CD4-positive, alpha-beta T cell (primary cell): Measurements from ENCODE around the gene LIN37. TPM values are rescaled to one million over a fixed set of nuclear protein-coding genes. Genes with fewer than 3 reads are reported as not detected.

Source experiments
- ATAC-seq: fragments of 200-7000 bp; cut with Tn5 transposase; one replicate; pipeline ENCODE4 v1.10.0; 2022; ENCODE audit warnings: mild to moderate bottlenecking; ENCODE audit not compliant: poor library complexity
- CTCF ChIA-PET: fragments of 350-600 bp; sonication (Branson Sonifier 250); formaldehyde crosslinking; loops from one replicate; lab custom pipeline; 2021; ENCODE audit warnings: antibody characterized with exemption, inconsistent platforms; lab: Charles Lee
- POLR2A ChIA-PET: fragments of 350-600 bp; sonication (Branson Sonifier 250); formaldehyde crosslinking; loops from one replicate; lab custom pipeline; 2021; ENCODE audit warnings: antibody characterized with exemption, inconsistent platforms; lab: Charles Lee
- DNase-seq, 14 experiments: peaks; one replicate each; pipeline ENCODE4 v3.0.0-alpha.2; 2013 to 2020; ENCODE audit warnings: mixed read lengths in 2 of 14
- H3K27ac ChIP-seq, 2 donors: one replicate each; pipeline versions ENCODE4 v1.5.1 to v1.7.0; 2013; ENCODE audit warnings: low read length in 2 of 2, low read depth in 1 of 2, mild to moderate bottlenecking in 1 of 2
- H3K27me3 ChIP-seq, 2 experiments: 1 replicate in 1 of 2; 2 replicates in 1 of 2; pipeline versions ENCODE4 v1.6.1 to v1.7.0; 2013; ENCODE audit warnings: low read length in 2 of 2, control low read depth in 1 of 2, mild to moderate bottlenecking in 1 of 2, moderate library complexity in 1 of 2; ENCODE audit not compliant: insufficient read depth in 2 of 2, control insufficient read depth in 1 of 2
- H3K36me3 ChIP-seq: one replicate; pipeline ENCODE4 v1.6.1; 2013; ENCODE audit warnings: low read length, control low read depth; ENCODE audit not compliant: insufficient read depth
- H3K4me1 ChIP-seq: one replicate; pipeline ENCODE4 v1.6.1; 2013; ENCODE audit warnings: low read length, control low read depth; ENCODE audit not compliant: insufficient read depth
- H3K4me3 ChIP-seq: one replicate; pipeline ENCODE4 v1.5.1; 2013; ENCODE audit warnings: mild to moderate bottlenecking, low read length, moderate library complexity
- H3K9me3 ChIP-seq, 2 experiments: 1 replicate in 1 of 2; 2 replicates in 1 of 2; pipeline versions ENCODE4 v1.6.1 to v1.7.0; 2013; ENCODE audit warnings: low read length in 2 of 2, mild to moderate bottlenecking in 2 of 2, control low read depth in 1 of 2, moderate library complexity in 1 of 2; ENCODE audit not compliant: control insufficient read depth in 1 of 2, insufficient read depth in 1 of 2
- H3K27ac Mint-ChIP-seq: one replicate; pipeline ENCODE4 v1.8.0; 2020; ENCODE audit warnings: mixed read lengths
- H3K27me3 Mint-ChIP-seq: one replicate; pipeline ENCODE4 v1.8.0; 2021; ENCODE audit warnings: mixed read lengths
- H3K36me3 Mint-ChIP-seq: one replicate; pipeline ENCODE4 v1.8.0; 2021; ENCODE audit warnings: low read depth, mixed read lengths
- H3K4me1 Mint-ChIP-seq: one replicate; pipeline ENCODE4 v1.8.0; 2021; ENCODE audit warnings: low read depth, mixed read lengths
- H3K4me3 Mint-ChIP-seq: one replicate; pipeline ENCODE4 v1.8.0; 2020; ENCODE audit warnings: mild to moderate bottlenecking, mixed read lengths
- H3K9me3 Mint-ChIP-seq: one replicate; pipeline ENCODE4 v1.8.0; 2020; ENCODE audit warnings: mixed read lengths
- CTCF ChIP-seq: fragments of 200-600 bp; IDR thresholded peaks from one replicate; pipeline ENCODE4 v1.8.0; 2022; ENCODE audit warnings: antibody characterized with exemption, mild to moderate bottlenecking
- intact Hi-C, 2 experiments: fragments of 100-400 bp; cut with DNase I in 1 of 2; cut with micrococcal nuclease in 1 of 2; formaldehyde crosslinking; loops; one replicate each; pipeline versions ENCODE4 v1.15.1 to v1.9.0; 2023 to 2025; cut with DNase I, micrococcal nuclease
- total RNA-seq, 174 experiments: library from RNA in 2 of 174; stranded (reverse) in 2 of 174; gene quantifications; one replicate each; pipeline ENCODE4 v1.2.3 and lab custom pipeline; 2021 to 2026

The LIN37 gene
- total RNA-seq, 2 experiments from 2014 or later, result 4.8 to 6.0 TPM

DNA sequence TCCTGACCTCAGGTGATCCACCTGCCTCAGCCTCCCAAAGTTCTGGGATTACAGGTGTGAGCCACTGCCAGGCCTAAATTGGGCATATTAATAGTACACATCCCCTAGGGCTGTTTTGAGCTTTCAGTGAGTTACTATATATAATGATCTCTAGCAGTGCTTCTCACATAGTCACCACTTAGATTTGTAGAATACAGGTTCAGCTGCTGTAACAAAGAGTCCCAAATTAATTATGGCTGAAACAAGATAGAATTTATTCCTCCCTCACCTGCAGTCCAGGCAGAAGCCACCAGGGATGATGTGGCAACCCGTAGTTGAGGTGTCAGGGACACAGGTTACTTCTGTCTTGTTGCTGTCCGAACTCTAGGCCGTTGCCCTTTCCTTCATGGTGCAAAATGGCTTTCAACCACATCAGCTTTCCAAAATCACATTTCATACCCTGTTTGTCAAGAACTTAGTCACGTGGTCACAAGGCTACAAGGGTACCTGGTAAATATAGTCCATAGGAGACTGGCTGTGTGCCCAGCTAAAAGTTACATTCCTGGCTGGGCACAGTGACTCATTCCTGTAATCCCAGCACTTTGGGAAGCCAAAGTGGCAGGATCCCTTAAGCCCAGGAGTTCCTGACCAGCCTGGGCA lies 12.5 kb downstream of the LIN37 start:
- intact Hi-C loops, result no loop called here
- H3K27ac Mint-ChIP-seq, result no peak overlapping the region
- peaks cover 32% of the 10 kb centered on the region for H3K36me3 Mint-ChIP-seq
- peaks cover 28% of the 10 kb centered on the region for H3K4me1 Mint-ChIP-seq
- Histone ChIP-seq H3K4me3 (no peak overlapping the region), H3K4me1 (peaks cover 36% of the 10 kb centered on the region), H3K27me3 (peaks cover 0 to 2% of the 10 kb centered on the region in 2 experiments), H3K9me3 (no peaks in the 10 kb centered on the region), H3K36me3 (peaks cover 34% of the 10 kb centered on the region), H3K27ac (no peak overlapping the region)
- no peaks in the 10 kb centered on the region for H3K9me3 Mint-ChIP-seq
- H3K4me3 Mint-ChIP-seq, result no peak overlapping the region
- peaks cover 8% of the 10 kb centered on the region for H3K27me3 Mint-ChIP-seq
- no peak for TF ChIP-seq CTCF
- ATAC-seq, result no peak
- DNase-seq, result no peak
- ChIA-PET POLR2A (interaction anchor here (1.4 to 1.6 kb wide), 2 partner anchors 11 to 13 kb away, joined by 3 to 4 read pairs; partner anchors contain the start of gene LIN37), CTCF (no interaction called here)

- Mint-ChIP-seq H3K9me3 (no peaks in the 10 kb centered on the region), H3K4me3 (no peak overlapping the region), H3K4me1 (peaks cover 3% of the 10 kb centered on the region), H3K36me3 (peaks cover 34% of the 10 kb centered on the region), H3K27me3 (no peaks in the 10 kb centered on the region), H3K27ac (no peak overlapping the region)
- CTCF ChIA-PET, result interaction anchor here (0.6 kb wide), 1 partner anchor 21 kb away, joined by 3 read pairs; no protein-coding TSS in a partner anchor
- no peak for TF ChIP-seq CTCF
- peaks cover 45% of the 10 kb centered on the region for H3K36me3 ChIP-seq
- H3K27ac ChIP-seq, result no peak overlapping the region
- H3K4me3 ChIP-seq, result no peak overlapping the region
- intact Hi-C loops, result no loop called here
- POLR2A ChIA-PET, result interaction anchor here (0.6 kb wide), 1 partner anchor 20 kb away, joined by 3 read pairs; the partner anchor contains the start of gene U2AF1L4
- no peaks in the 10 kb centered on the region for H3K9me3 ChIP-seq
- no peaks in the 10 kb centered on the region for H3K27me3 ChIP-seq
- H3K4me1 ChIP-seq, result peaks cover 3% of the 10 kb centered on the region
- ATAC-seq (no peak), DNase-seq (no peak)
Observed at GRCh38 chr19:35764432-35765315, 16.3 kb downstream of the LIN37 start.

DNA sequence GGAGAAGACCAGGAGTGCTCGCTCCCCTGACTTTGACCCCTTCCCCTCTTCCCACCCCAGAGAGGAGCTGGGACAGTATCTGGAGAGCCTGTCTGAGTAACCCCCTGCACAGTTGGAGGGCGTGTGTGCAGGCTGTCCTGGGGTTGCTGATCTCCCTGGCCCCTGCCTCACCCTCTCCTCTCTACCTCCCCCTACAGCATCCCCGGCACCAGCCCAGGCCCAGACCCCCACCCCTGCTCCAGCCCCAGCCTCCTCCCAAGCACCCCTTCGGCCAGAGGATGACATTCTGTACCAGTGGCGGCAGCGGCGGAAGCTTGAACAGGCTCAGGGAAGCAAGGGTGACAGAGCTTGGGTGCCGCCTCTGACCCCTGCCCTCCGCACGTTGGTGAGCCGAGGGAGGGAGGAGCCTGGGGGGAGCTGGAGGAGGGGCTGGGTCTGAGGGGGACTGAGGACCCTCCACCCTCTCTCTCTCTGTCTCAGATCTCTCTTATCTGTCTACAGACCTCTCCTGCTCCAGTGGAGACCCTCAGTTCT lies 18.3 kb downstream of the LIN37 start:
- ChIA-PET CTCF (no interaction called here), POLR2A (no interaction called here)
- Mint-ChIP-seq H3K4me1 (no peaks in the 10 kb centered on the region), H3K4me3 (no peak overlapping the region), H3K27me3 (no peaks in the 10 kb centered on the region), H3K9me3 (no peaks in the 10 kb centered on the region), H3K36me3 (peaks cover 28% of the 10 kb centered on the region), H3K27ac (no peak overlapping the region)
- ATAC-seq (no peak), DNase-seq (no peak)
- no peak overlapping the region for H3K4me3 ChIP-seq
- intact Hi-C loops, result no loop called here
- TF ChIP-seq CTCF, result no peak
- no peaks in the 10 kb centered on the region for H3K27me3 ChIP-seq
- no peak overlapping the region for H3K27ac ChIP-seq
- no peaks in the 10 kb centered on the region for H3K4me1 ChIP-seq
- H3K9me3 ChIP-seq, result no peaks in the 10 kb centered on the region
- peaks cover 35% of the 10 kb centered on the region for H3K36me3 ChIP-seq
